ENCODE measurements around the gene UTP11.

Gene UTP11

GRCh38 chr1:38003261-38004250, 9.0 kb upstream of the UTP11 start:
- DNase-seq (ENCODE audit: low read depth): no peak

- DNase-seq (ENCODE audit: low read depth): no peak
These were observed 8.0 kb upstream of the UTP11 start for GRCh38 chr1:38004284-38005108.

DNA sequence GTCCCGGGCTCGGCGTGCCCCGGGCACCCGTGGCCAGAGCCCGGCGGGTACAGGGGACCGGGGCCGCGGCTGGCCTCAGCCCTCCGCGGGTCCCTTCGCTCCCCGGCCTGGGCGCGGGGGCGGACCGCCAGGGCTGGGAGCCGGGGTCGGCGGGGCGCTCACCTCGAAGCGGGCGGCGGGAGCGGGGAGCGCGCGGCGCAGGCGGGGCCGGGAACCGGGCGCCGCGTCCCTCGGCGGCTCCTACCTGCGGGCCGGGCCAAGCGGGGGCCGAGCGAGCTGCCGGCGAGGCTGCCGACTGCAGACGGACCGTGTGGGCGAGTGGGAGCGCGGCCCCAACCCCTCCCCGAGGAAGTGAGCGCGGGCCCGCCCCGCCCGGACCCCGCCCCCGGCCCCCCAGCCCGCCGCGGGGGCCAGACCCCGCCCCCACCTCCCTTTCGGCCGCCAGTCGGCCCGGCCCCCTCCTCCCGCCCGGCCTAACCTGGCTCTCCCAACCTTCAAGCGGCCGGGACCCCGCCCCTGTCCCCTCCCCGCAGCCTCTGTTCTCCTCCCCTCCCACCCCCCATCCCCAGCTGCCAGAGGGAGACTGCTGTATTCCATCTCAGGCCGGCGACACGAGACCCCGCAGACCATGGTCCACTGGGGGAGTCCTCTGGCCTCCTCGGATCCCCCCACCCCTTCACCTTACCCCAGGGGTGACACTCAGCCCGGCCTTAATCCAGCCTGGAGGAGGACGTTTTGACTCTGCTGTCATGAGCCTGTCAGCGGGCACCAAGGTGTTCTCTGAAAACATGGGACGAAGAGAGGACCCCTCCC, 7.1 kb upstream of the UTP11 start, which contains the start of gene FHL3:
Gene FHL3, minus strand, starts transcription at position 320 of the 813 bp plus-strand sequence. CDS start 6,102 bp downstream, outside the sequence.
- no peak for DNase-seq (ENCODE audit: low read depth)

DNA sequence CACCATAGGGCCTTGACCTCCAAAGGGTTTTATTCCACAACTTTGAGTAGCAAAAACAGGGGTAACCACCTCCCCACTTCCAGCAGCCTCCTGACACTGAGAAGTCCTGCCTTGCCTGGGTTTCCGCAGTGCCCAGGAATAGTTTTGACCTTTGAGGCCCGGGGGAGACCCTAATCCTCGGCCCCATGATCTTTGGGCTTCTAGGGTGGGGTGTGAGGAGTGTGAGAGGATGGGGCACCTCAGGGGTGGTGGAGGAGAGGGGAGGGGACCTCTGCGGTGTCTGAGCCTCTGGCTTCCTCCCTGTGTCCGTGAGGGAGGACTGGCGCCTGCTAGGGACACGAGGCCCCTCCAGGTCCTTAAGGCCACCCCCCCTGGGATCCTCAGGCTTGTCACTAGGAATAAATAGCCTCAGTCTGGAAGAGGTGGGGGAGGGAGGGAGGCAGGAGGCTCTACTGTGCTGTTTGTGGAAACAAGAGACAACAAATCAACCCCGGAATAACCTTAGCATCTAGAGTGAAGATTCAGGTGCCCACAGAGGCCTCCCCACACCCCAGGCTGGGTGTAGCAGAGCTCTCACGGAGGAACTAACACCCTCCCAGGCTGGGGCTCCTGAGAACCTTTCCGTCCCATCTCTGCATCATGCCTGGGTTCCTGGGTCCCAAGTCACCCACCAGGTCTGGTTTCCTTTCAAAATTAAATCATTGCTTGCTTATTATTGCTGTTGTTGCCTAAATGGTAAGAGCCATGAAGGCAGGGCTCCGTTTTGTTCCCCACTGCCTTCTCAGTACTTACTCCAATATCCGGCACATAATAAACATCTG, 6.3 kb upstream of the UTP11 start:
- DNase-seq (ENCODE audit: low read depth): no peak

- no peak for DNase-seq (ENCODE audit: low read depth)
These were observed 3.3 kb upstream of the UTP11 start for GRCh38 chr1:38009088-38009840.

DNA sequence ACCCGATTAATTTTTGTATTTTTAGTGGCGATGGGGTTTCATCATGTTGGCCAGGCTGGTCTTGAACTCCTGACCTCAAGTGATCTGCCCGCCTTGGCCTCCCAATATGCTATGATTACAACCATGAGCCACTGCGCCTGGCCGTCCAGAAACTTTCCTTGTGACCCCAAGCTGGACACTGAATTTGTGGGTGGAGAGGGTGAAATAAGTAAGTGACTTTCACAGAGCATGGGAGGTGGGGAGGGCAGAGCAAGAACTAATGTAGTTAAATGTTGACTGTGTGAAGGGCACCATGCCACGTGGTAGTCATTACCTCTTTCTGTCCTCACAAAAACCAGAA, 2.7 kb upstream of the UTP11 start:
- DNase-seq (ENCODE audit: low read depth): no peak

GRCh38 chr1:38013227-38013622, 691 bp downstream of the UTP11 start:
- DNase-seq (ENCODE audit: low read depth): no peak

DNA sequence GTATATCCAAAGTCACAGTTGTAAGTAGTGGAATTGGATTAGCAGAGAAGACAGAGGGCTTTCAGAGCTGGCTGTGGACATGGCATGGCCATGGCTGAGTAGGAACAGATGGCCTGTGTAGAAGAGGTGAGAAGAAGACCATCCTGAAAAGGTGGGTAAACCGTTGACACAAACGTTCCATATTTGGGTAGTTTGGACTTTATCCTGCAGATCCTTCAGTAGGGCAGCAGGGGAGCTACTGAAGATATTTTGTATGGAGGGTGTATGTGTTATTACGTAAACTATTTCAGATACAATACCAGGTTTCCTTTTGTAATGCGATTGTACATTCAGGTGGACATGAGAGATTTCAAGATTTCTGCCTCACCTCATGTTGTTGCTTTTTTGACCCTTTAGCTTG, 1.6 kb downstream of the UTP11 start:
- no peak for DNase-seq (ENCODE audit: low read depth)

GRCh38 chr1:38014724-38015424, 2.3 kb downstream of the UTP11 start:
- no peak for DNase-seq (ENCODE audit: low read depth)

- no peak for DNase-seq (ENCODE audit: low read depth)
These were observed 3.6 kb downstream of the UTP11 start for GRCh38 chr1:38015978-38016725.

DNA sequence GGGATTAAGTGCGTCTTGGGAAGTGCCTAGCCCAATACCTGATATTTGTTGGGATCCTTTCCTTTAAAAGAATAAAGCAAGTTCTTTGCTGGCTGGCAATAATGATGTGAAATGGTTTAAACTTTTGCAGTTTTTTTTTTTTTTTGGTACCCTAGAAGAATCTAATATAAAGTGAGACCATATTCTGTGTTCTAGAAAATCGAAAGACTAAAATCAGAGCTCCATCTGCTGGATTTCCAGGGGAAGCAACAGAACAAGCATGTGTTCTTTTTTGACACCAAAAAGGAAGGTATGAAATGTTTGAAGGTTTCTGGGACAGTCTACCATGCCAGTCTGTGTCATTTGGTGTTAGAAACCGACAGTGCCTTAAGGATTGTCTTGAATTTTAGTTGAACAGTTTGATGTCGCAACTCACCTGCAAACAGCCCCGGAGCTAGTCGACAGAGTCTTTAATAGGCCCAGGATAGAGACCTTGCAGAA, 6.4 kb downstream of the UTP11 start:
- DNase-seq (ENCODE audit: low read depth): no peak

- no peak for DNase-seq (ENCODE audit: low read depth)
These were observed 7.9 kb downstream of the UTP11 start for GRCh38 chr1:38020396-38020795.

- DNase-seq (ENCODE audit: low read depth): no peak
These were observed 9.4 kb downstream of the UTP11 start for GRCh38 chr1:38021969-38022368.

GRCh38 chr1:38022810-38023209, 10.3 kb downstream of the UTP11 start:
- DNase-seq (ENCODE audit: low read depth): no peak

DNA sequence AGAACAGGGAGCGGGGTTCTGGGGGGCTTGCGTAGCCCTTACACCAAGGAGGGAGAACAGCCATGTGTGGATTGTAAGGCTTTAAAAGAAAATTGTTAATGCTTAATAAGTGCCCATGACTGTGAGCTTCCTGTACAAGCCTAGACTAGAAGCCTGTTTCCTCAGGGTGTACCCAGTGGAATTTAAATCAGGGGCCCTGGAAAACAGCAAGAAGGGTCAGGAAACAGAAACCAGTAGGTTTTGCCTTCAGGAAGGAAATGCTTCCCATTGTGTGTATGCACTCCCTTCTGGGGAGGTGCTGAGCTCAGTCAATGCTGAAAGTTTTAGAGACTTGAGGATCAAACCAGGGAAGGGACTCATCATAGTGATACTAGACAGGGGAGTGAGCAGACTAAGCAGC, 12.7 kb downstream of the UTP11 start:
- no peak for DNase-seq (ENCODE audit: low read depth)

DNA sequence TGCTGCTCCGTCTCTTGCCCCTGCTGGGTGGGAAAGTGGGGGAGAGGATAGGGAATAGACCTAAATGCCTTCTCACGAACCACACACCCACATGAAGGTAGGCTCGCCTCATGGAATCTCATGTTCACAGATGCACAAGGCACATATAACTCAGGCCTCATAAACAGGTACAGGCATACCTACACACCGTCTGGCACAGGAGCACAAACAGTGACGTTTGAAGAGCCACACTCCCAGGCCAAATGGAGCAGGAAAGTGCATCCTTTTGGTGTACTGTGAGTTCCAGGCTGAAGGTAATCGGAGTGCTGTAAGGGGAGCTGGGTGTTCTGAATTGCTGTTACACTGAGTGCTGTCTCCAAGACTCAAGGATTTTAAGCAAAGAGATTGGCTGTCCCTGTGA, 13.1 kb downstream of the UTP11 start:
- no peak for DNase-seq (ENCODE audit: low read depth)

- no peak for DNase-seq (ENCODE audit: low read depth)
These were observed 14.2 kb downstream of the UTP11 start for GRCh38 chr1:38026592-38027200.

All from HS-27A (cell line).